ENCODE data around the gene ENOX1. TPM values are rescaled to one million over a fixed set of nuclear protein-coding genes. Genes with fewer than 3 reads are reported as not detected.

The ENOX1 gene
- total RNA-seq, 1 experiment from 2014 or later: 0.95 TPM

GRCh38 chr13:43650882-43651281 is 135.9 kb downstream of the ENOX1 start:
- Histone ChIP-seq H3K9me3 (ENCODE audit: low read length) (no peaks in the 10 kb centered on the region), H3K36me3 (ENCODE audit: low read depth, low read length) (no peaks in the 10 kb centered on the region), H2AFZ (ENCODE audit: low read length) (no peak overlapping the region), H3K9ac (ENCODE audit: low read length) (no peak overlapping the region), H3K4me2 (ENCODE audit: low read length) (no peak overlapping the region), H3K4me3 (ENCODE audit: low read length) (no peak overlapping the region), H3K27me3 (ENCODE audit: low read length) (no peaks in the 10 kb centered on the region), H3K4me1 (ENCODE audit: insufficient read depth, low read length) (no peaks in the 10 kb centered on the region), H3F3A (ENCODE audit: low read length, unreplicated experiment) (no peaks in the 10 kb centered on the region), H3K27ac (ENCODE audit: low read length) (no peak overlapping the region), H3K79me2 (ENCODE audit: low read length) (no peaks in the 10 kb centered on the region), H4K20me1 (ENCODE audit: low read length) (no peaks in the 10 kb centered on the region), H3K9me2 (replicated peaks; ENCODE audit: low read length) (no peaks in the 10 kb centered on the region)
- no peak for DNase-seq
- TF ChIP-seq EZH2phosphoT487 (IDR thresholded peaks at IDR 0.05; ENCODE audit: borderline replicate concordance, low read length) (no peak), CTCF (conservative IDR thresholded peaks at IDR 0.05; ENCODE audit: low read depth, low read length) (no peak), EZH2 (IDR thresholded peaks at IDR 0.05; ENCODE audit: low read length, unreplicated experiment) (no peak)
- CTCF ChIA-PET: no interaction called here
- no TSS peak for BruUV-seq (replicated peaks)
- intact Hi-C loops (cut with micrococcal nuclease): no loop called here
- POLR2A ChIA-PET (ENCODE audit: unreplicated experiment): interaction anchor here (0.6 kb wide), 1 partner anchor 219 kb away, joined by 10 read pairs; no protein-coding TSS in a partner anchor
- ATAC-seq: no peak

GRCh38 chr13:43648733-43649132 is 138.0 kb downstream of the ENOX1 start:
- no peak overlapping the region for H3K27ac ChIP-seq (ENCODE audit: low read length)
- H3K4me2 ChIP-seq (ENCODE audit: low read length): no peak overlapping the region
- no peaks in the 10 kb centered on the region for H3K36me3 ChIP-seq (ENCODE audit: low read depth, low read length)
- POLR2A ChIA-PET (ENCODE audit: unreplicated experiment): no interaction called here
- H3K79me2 ChIP-seq (ENCODE audit: low read length): no peaks in the 10 kb centered on the region
- H3F3A ChIP-seq (ENCODE audit: low read length, unreplicated experiment): no peaks in the 10 kb centered on the region
- no peaks in the 10 kb centered on the region for H3K4me1 ChIP-seq (ENCODE audit: insufficient read depth, low read length)
- DNase-seq (no peak), ATAC-seq (no peak)
- CTCF ChIA-PET: no interaction called here
- TF ChIP-seq EZH2 (IDR thresholded peaks at IDR 0.05; ENCODE audit: low read length, unreplicated experiment) (no peak), EZH2phosphoT487 (IDR thresholded peaks at IDR 0.05; ENCODE audit: borderline replicate concordance, low read length) (no peak)
- H4K20me1 ChIP-seq (ENCODE audit: low read length): no peaks in the 10 kb centered on the region
- no peak overlapping the region for H2AFZ ChIP-seq (ENCODE audit: low read length)
- H3K9me2 ChIP-seq (replicated peaks; ENCODE audit: low read length): no peaks in the 10 kb centered on the region
- no peaks in the 10 kb centered on the region for H3K9me3 ChIP-seq (ENCODE audit: low read length)
- H3K9ac ChIP-seq (ENCODE audit: low read length): no peak overlapping the region
- intact Hi-C loops (cut with micrococcal nuclease): no loop called here
- no TSS peak for BruUV-seq (replicated peaks)
- no peaks in the 10 kb centered on the region for H3K27me3 ChIP-seq (ENCODE audit: low read length)
- no peak overlapping the region for H3K4me3 ChIP-seq (ENCODE audit: low read length)

GRCh38 chr13:43647471-43647870 is 139.3 kb downstream of the ENOX1 start:
- no peak for DNase-seq
- BruUV-seq (replicated peaks): no TSS peak
- Histone ChIP-seq H3K27me3 (ENCODE audit: low read length) (no peaks in the 10 kb centered on the region), H3K4me2 (ENCODE audit: low read length) (no peak overlapping the region), H3K4me1 (ENCODE audit: insufficient read depth, low read length) (no peaks in the 10 kb centered on the region), H3K9me3 (ENCODE audit: low read length) (no peaks in the 10 kb centered on the region), H3K27ac (ENCODE audit: low read length) (no peak overlapping the region), H3K79me2 (ENCODE audit: low read length) (no peaks in the 10 kb centered on the region), H3K9me2 (replicated peaks; ENCODE audit: low read length) (no peaks in the 10 kb centered on the region), H2AFZ (ENCODE audit: low read length) (no peak overlapping the region), H3K4me3 (ENCODE audit: low read length) (no peak overlapping the region), H4K20me1 (ENCODE audit: low read length) (no peaks in the 10 kb centered on the region), H3K36me3 (ENCODE audit: low read depth, low read length) (no peaks in the 10 kb centered on the region), H3K9ac (ENCODE audit: low read length) (no peak overlapping the region), H3F3A (ENCODE audit: low read length, unreplicated experiment) (no peaks in the 10 kb centered on the region)
- CTCF ChIA-PET: no interaction called here
- intact Hi-C loops (cut with micrococcal nuclease): no loop called here
- TF ChIP-seq CTCF (conservative IDR thresholded peaks at IDR 0.05; ENCODE audit: low read depth, low read length) (no peak), EZH2phosphoT487 (IDR thresholded peaks at IDR 0.05; ENCODE audit: borderline replicate concordance, low read length) (no peak), EZH2 (IDR thresholded peaks at IDR 0.05; ENCODE audit: low read length, unreplicated experiment) (no peak)
- ATAC-seq: no peak
- POLR2A ChIA-PET (ENCODE audit: unreplicated experiment): no interaction called here
